H9 (cell line): ENCODE data around the gene DLG2. TPM values are rescaled to one million over a fixed set of nuclear protein-coding genes. Genes with fewer than 3 reads are reported as not detected.

Experiments
- DNase-seq: peaks from one replicate; pipeline ENCODE4 v3.0.0-alpha.2; 2017
- H2AFZ ChIP-seq: one replicate; pipeline ENCODE4 v1.6.1; 2013; ENCODE audit warnings: mild to moderate bottlenecking, low read length, control low read depth, moderate library complexity
- H2AK5ac ChIP-seq: 2 replicates; pipeline ENCODE4 v1.6.1; 2013; ENCODE audit warnings: low read length, control low read depth, mixed read lengths; ENCODE audit not compliant: insufficient read length
- H2BK120ac ChIP-seq: one replicate; pipeline ENCODE4 v1.6.1; 2013; ENCODE audit warnings: low read depth, mild to moderate bottlenecking, low read length, control low read depth, inconsistent platforms; ENCODE audit not compliant: poor library complexity, severe bottlenecking
- H2BK12ac ChIP-seq: 2 replicates; pipeline ENCODE4 v1.6.1; 2013; ENCODE audit warnings: low read length, control low read depth, mixed read lengths, low read depth; ENCODE audit not compliant: insufficient read length
- H2BK15ac ChIP-seq: 2 replicates; pipeline ENCODE4 v1.6.1; 2013; ENCODE audit warnings: low read depth, low read length, control low read depth
- H2BK20ac ChIP-seq: one replicate; pipeline ENCODE4 v1.6.1; 2013; ENCODE audit warnings: low read depth, mild to moderate bottlenecking, low read length, control low read depth, inconsistent platforms; ENCODE audit not compliant: poor library complexity, severe bottlenecking
- H2BK5ac ChIP-seq: 2 replicates; pipeline ENCODE4 v1.6.1; 2013; ENCODE audit warnings: low read length, control low read depth, mixed read lengths; ENCODE audit not compliant: insufficient read length
- H3K14ac ChIP-seq: 2 replicates; pipeline ENCODE4 v1.6.1; 2013; ENCODE audit warnings: low read length, control low read depth; ENCODE audit not compliant: insufficient read depth
- H3K18ac ChIP-seq: 2 replicates; pipeline ENCODE4 v1.6.1; 2013; ENCODE audit warnings: low read depth, mild to moderate bottlenecking, mixed read lengths, low read length, control low read depth; ENCODE audit not compliant: insufficient read length
- H3K23ac ChIP-seq: 2 replicates; pipeline ENCODE4 v1.6.1; 2013; ENCODE audit warnings: low read length, control low read depth, mixed read lengths, low read depth; ENCODE audit not compliant: insufficient read length
- H3K23me2 ChIP-seq: 2 replicates; pipeline ENCODE4 v1.6.1; 2013; ENCODE audit warnings: low read depth, mild to moderate bottlenecking, mixed read lengths, low read length, control low read depth; ENCODE audit not compliant: insufficient read length, poor library complexity, severe bottlenecking
- H3K27ac ChIP-seq: 2 replicates; pipeline ENCODE4 v1.5.1; 2013; ENCODE audit warnings: low read length, control low read depth, mixed read lengths, low read depth; ENCODE audit not compliant: insufficient read length
- H3K27me3 ChIP-seq: 2 replicates; pipeline ENCODE4 v1.6.1; 2013; ENCODE audit warnings: low read length, control low read depth, inconsistent platforms; ENCODE audit not compliant: insufficient read depth
- H3K4ac ChIP-seq: 2 replicates; pipeline ENCODE4 v1.6.1; 2013; ENCODE audit warnings: low read depth, mild to moderate bottlenecking, control low read depth, inconsistent platforms, low read length, moderate library complexity
- H3K4me1 ChIP-seq: 2 replicates; pipeline ENCODE4 v1.6.1; 2013; ENCODE audit warnings: low read length, control low read depth, inconsistent platforms; ENCODE audit not compliant: insufficient read depth
- H3K4me2 ChIP-seq: 2 replicates; pipeline ENCODE4 v1.6.1; 2013; ENCODE audit warnings: low read length, control low read depth, mixed read lengths; ENCODE audit not compliant: insufficient read length, insufficient read depth
- H3K56ac ChIP-seq: 2 replicates; pipeline ENCODE4 v1.6.1; 2013; ENCODE audit warnings: low read depth, mild to moderate bottlenecking, mixed read lengths, low read length, control low read depth; ENCODE audit not compliant: insufficient read length
- H3K79me1 ChIP-seq: 2 replicates; pipeline ENCODE4 v1.6.1; 2013; ENCODE audit warnings: low read depth, mild to moderate bottlenecking, moderate library complexity, low read length, control low read depth, inconsistent platforms; ENCODE audit not compliant: insufficient read depth, poor library complexity, severe bottlenecking
- H3K79me2 ChIP-seq: 2 replicates; pipeline ENCODE4 v1.6.1; 2013; ENCODE audit warnings: low read length, control low read depth, inconsistent platforms; ENCODE audit not compliant: insufficient read depth
- H3K9ac ChIP-seq: 2 replicates; pipeline ENCODE4 v1.6.1; 2013; ENCODE audit warnings: low read length, control low read depth, mixed read lengths; ENCODE audit not compliant: insufficient read length; ENCODE audit errors: extremely low read depth
- H3K9me3 ChIP-seq: one replicate; pipeline ENCODE4 v1.6.1; 2013; ENCODE audit warnings: low read depth, low read length, inconsistent platforms; ENCODE audit not compliant: control insufficient read depth
- H3T11ph ChIP-seq: one replicate; pipeline ENCODE4 v1.6.1; 2013; ENCODE audit warnings: mild to moderate bottlenecking, low read length, control low read depth, inconsistent platforms
- H4K20me1 ChIP-seq: one replicate; pipeline ENCODE4 v1.6.1; 2013; ENCODE audit not compliant: control insufficient read depth, insufficient read length, insufficient read depth
- H4K5ac ChIP-seq: 2 replicates; pipeline ENCODE4 v1.6.1; 2013; ENCODE audit warnings: low read depth, mild to moderate bottlenecking, mixed read lengths, low read length, control low read depth; ENCODE audit not compliant: insufficient read length
- H4K8ac ChIP-seq: replicated peaks from 2 replicates; pipeline ENCODE4 v1.6.1; 2013; ENCODE audit warnings: low read length, control low read depth, mixed read lengths, low read depth; ENCODE audit not compliant: insufficient read length
- H4K91ac ChIP-seq: 2 replicates; pipeline ENCODE4 v1.6.1; 2013; ENCODE audit warnings: low read depth, mild to moderate bottlenecking, moderate library complexity, mixed read lengths, low read length, control low read depth; ENCODE audit not compliant: insufficient read length
- H3K27ac Mint-ChIP-seq, 3 experiments: 2 replicates in 2 of 3; 3 replicates in 1 of 3; pipeline ENCODE4 v1.8.0; 2020 to 2021; ENCODE audit warnings: mixed read lengths in 3 of 3, mild to moderate bottlenecking in 1 of 3, moderate library complexity in 1 of 3
- H3K27me3 Mint-ChIP-seq: 2 replicates; pipeline ENCODE4 v1.8.0; 2021; ENCODE audit warnings: low read depth, mild to moderate bottlenecking, moderate library complexity, mixed read lengths
- H3K36me3 Mint-ChIP-seq, 3 experiments: 2 replicates in 2 of 3; 3 replicates in 1 of 3; pipeline ENCODE4 v1.8.0; 2020 to 2021; ENCODE audit warnings: low read depth in 3 of 3, mixed read lengths in 3 of 3; ENCODE audit not compliant: insufficient read depth in 1 of 3
- H3K4me1 Mint-ChIP-seq, 2 experiments: 2 replicates each; pipeline ENCODE4 v1.8.0; 2020; ENCODE audit warnings: mixed read lengths in 2 of 2
- H3K4me3 Mint-ChIP-seq, 2 experiments: 2 replicates in 1 of 2; 3 replicates in 1 of 2; pipeline ENCODE4 v1.8.0; 2020 to 2021; ENCODE audit warnings: mild to moderate bottlenecking in 2 of 2, mixed read lengths in 2 of 2, moderate library complexity in 1 of 2
- H3K9me3 Mint-ChIP-seq, 2 experiments: 2 replicates in 1 of 2; 3 replicates in 1 of 2; pipeline ENCODE4 v1.8.0; 2020; ENCODE audit warnings: mild to moderate bottlenecking in 2 of 2, mixed read lengths in 2 of 2, moderate library complexity in 1 of 2
- CTCF ChIP-seq: fragments of 200-600 bp; sonication (generic); conservative IDR thresholded peaks from 3 replicates; pipeline ENCODE4 v1.8.0; 2021; ENCODE audit warnings: antibody characterized with exemption, mild to moderate bottlenecking
- WGBS: extraction: QIAGEN DNeasy Blood & Tissue Kit; methylation state at CpG from one replicate; pipeline ENCODE4 v1.1.7; 2013; ENCODE audit warnings: missing lambda C conversion rate, low lambda C conversion rate, mixed read lengths; ENCODE audit not compliant: insufficient read length; ENCODE audit errors: extremely low coverage; 5-methylcytosine and 5-hydroxymethylcytosine counted together
- total RNA-seq: library from RNA; stranded (reverse); gene quantifications from 2 replicates; pipeline ENCODE4 v1.2.1, GENCODE V29; 2021

The DLG2 gene
- total RNA-seq, 1 experiment from 2014 or later = 8.0 TPM

GRCh38 chr11:83945976-83946375, 1681.2 kb downstream of the DLG2 start:
- no peaks in the 10 kb centered on the region for H4K20me1 ChIP-seq

More at GRCh38 chr11:83945976-83946375, 1681.2 kb downstream of the DLG2 start:
- no peak for TF ChIP-seq CTCF
- Histone ChIP-seq H3K27ac (no peak overlapping the region), H3K23me2 (no peaks in the 10 kb centered on the region), H3K79me1 (no peaks in the 10 kb centered on the region), H3K4me2 (no peak overlapping the region), H3K23ac (no peak overlapping the region), H4K5ac (no peak overlapping the region), H3K4ac (no peak overlapping the region), H2BK5ac (no peak overlapping the region), H2BK20ac (no peak overlapping the region), H3K56ac (no peak overlapping the region), H3K9ac (no peak overlapping the region), H2AFZ (no peak overlapping the region), H4K91ac (no peak overlapping the region), H3K4me1 (no peaks in the 10 kb centered on the region), H4K8ac (no peak overlapping the region), H2AK5ac (no peak overlapping the region), H3K14ac (no peak overlapping the region), H3K79me2 (no peaks in the 10 kb centered on the region), H3K18ac (no peak overlapping the region), H3T11ph (no peak overlapping the region), H3K9me3 (no peaks in the 10 kb centered on the region), H2BK12ac (no peak overlapping the region), H2BK15ac (no peak overlapping the region), H2BK120ac (no peak overlapping the region), H3K27me3 (no peaks in the 10 kb centered on the region)
- H3K4me3 Mint-ChIP-seq = no peak overlapping the region
- H3K36me3 Mint-ChIP-seq = 0 out of 7 replicates have a peak, but pooled peaks cover 0 to 1% (median 0%) of the 10 kb centered on the region in 3 experiments
- peaks cover 15 to 18% of the 10 kb centered on the region in 2 experiments for H3K4me1 Mint-ChIP-seq
- WGBS = no CpG with 5 or more reads among the region's 7 CpGs
- peaks cover 0 to 3% of the 10 kb centered on the region in 2 experiments; a peak in 3 of 5 replicates for H3K9me3 Mint-ChIP-seq
- no peak for DNase-seq
- no peaks in the 10 kb centered on the region for H3K27me3 Mint-ChIP-seq
- H3K27ac Mint-ChIP-seq = no peak overlapping the region
